ENCODE results near the gene UACA.
"Not testable (repeated sequence)": the region's sequence is repeated elsewhere in the genome, so short reads cannot be mapped to it uniquely, and the experiment has no call there.

Gene UACA
- total RNA-seq = 0.82 to 0.87 reads per million in 2 donors

GRCh38 chr15:70763120-70763949 lies at the start of gene UACA:
UACA (minus strand) TSS chr15:70763558; CDS start chr15:70763407, 151 bp downstream.
- peak; percentile 18 for DNase-seq

GRCh38 chr15:70812827-70813364 lies 49.5 kb upstream of the UACA start:
- DNase-seq = no peak

GRCh38 chr15:70810916-70811578 lies 47.7 kb upstream of the UACA start:
- DNase-seq = no peak

GRCh38 chr15:70806992-70807712 lies 43.8 kb upstream of the UACA start:
- no peak for DNase-seq

- not testable (repeated sequence) for DNase-seq
These were observed 41.0 kb upstream of the UACA start for GRCh38 chr15:70804388-70804787.

- DNase-seq = no peak
These were observed 39.3 kb upstream of the UACA start for GRCh38 chr15:70802629-70803028.

- no peak for DNase-seq
These were observed 37.8 kb upstream of the UACA start for GRCh38 chr15:70801109-70801508.

GRCh38 chr15:70799667-70800450 lies 36.5 kb upstream of the UACA start:
- DNase-seq = no peak

GRCh38 chr15:70797464-70797863 lies 34.1 kb upstream of the UACA start:
- no peak for DNase-seq

GRCh38 chr15:70796516-70797310 lies 33.4 kb upstream of the UACA start:
- DNase-seq = no peak

GRCh38 chr15:70795311-70795665 lies 31.9 kb upstream of the UACA start:
- DNase-seq = no peak

GRCh38 chr15:70794596-70795310 lies 31.4 kb upstream of the UACA start:
- DNase-seq = no peak

- no peak for DNase-seq
These were observed 30.3 kb upstream of the UACA start for GRCh38 chr15:70793694-70794093.

GRCh38 chr15:70792171-70792573 lies 28.8 kb upstream of the UACA start:
- no peak for DNase-seq

GRCh38 chr15:70791259-70791658 lies 27.9 kb upstream of the UACA start:
- no peak for DNase-seq

- DNase-seq = no peak
These were observed 25.9 kb upstream of the UACA start for GRCh38 chr15:70789213-70789612.

GRCh38 chr15:70788114-70789049 lies 25.0 kb upstream of the UACA start:
- no peak for DNase-seq

GRCh38 chr15:70786996-70787395 lies 23.6 kb upstream of the UACA start:
- DNase-seq = no peak

- DNase-seq = no peak
These were observed 20.3 kb upstream of the UACA start for GRCh38 chr15:70783610-70784022.

GRCh38 chr15:70783041-70783440 lies 19.7 kb upstream of the UACA start:
- DNase-seq = no peak
